GM21367 (cell line): ENCODE results near the gene COL27A1.

Experiments used
- ATAC-seq: cut with Tn5 transposase; IDR thresholded peaks from one replicate; pipeline ENCODE4 v1.9.1; 2021; ENCODE audit not compliant: unreplicated experiment

COL27A1 gene

DNA sequence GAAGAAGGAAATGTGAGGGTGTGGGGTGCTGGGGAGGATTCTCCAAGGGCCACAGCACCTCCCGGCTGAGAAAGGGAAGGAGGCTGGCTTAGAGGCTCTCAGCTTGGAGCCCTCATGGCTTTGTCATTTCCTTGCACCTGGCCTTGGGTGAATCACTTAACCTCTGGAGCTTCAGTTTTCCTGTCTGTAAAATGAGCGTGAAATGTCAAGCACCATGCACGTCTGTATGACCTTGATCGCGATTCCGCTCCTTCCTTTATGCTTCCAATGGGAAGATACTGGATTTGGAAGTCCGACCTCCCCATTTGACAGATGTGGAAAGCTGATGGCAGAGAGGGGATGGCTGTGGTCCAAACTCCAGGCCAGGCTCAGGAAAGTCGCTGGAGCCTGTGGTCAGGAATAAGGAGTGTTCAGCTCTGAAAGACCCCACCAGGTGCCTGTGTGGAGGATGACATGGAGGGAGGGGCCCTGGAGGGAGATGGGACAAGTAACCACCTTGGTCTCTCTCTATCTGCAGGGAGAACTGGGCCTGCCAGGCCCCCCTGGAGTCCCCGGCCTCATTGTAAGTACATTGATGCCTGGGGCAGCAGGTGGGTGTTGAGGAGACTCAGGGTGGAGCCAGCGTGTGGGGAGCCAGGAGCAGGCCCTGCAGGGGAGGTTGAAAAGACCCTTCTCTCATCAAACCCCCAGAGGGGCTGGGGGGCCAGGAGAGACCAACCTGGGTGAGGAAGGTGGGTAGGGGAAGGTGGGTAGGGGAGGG is 66.5 kb downstream of the COL27A1 start:
- ATAC-seq = no peak

DNA sequence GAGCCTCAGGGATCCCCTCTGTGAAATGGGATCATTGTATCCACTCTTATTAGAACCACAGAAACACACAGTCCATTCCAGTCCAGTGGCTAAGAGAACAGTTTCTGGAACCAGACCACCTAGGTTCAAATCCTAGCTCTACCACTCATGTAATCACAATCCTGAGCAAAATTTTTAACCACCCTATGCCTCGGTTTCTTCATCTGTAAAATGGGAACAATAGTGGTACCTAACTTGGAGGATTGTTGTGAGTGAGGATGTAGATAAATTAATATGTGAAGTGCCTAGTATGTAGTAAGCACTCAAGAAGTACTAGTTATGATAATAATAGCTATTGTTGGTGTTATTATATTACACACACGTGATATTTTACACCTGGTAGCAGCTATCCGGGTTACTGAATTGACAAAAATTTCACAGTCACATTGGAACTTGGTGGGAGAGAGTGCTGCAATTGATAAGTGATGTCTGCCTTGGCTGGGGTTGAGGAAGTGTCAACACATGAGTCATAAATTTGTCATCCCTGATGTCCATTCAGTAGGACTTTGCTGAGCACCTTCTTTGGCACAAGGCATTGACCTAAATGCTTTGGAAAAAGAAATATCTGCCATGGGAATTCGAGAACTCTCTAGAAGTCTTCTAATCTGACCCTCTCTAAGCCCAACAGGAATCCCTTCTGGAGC is 68.4 kb downstream of the COL27A1 start:
- ATAC-seq = no peak

DNA sequence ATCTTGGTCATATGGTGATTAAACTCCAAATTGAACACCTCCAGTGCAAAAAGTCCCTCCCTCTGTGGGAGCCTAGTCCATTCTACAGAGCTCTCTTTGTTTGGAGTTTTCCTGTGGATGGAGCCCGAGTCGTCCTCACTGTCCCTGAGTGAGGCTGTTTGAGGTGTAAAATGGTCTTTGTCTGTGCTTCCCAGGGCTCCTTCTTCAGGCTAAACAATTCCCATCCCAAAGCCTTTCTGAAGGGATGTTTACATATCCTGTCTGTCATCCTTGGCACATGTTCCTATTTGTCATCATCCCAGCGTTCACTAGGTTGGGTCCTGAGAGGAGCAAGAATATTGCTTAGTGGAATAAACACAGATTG is 68.9 kb downstream of the COL27A1 start:
- ATAC-seq = no peak

DNA sequence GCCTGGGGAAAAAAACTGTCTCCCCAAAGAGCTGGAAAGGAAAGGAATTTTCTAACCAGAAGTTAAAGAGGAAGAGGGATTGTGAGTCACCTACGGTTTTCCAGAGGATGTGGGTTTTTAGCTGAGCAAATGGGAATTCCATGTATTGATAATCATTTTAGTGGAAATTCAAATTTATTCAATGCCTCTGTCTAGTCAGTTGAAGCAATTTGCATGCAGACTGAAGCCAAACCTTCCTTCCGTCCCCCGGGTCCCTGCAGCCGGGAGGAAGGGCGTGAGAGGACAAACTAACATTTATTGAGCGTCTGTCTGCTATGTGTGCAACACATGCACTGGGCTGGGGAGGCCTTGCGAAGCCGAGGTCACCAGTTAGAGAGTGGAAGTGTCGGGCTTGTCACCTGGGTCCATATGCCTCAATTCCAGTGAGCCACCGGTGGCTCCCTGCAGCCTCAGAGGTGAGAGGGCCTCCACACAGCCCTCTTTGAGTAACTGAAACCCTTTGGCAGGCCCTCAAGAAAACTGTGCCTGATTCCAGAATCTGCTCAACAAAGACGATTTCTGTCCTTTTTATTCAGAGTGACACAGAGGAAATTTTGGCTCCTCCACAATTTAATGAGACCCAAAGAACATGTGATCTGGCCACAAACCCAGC is 70.3 kb downstream of the COL27A1 start:
- ATAC-seq = no peak

DNA sequence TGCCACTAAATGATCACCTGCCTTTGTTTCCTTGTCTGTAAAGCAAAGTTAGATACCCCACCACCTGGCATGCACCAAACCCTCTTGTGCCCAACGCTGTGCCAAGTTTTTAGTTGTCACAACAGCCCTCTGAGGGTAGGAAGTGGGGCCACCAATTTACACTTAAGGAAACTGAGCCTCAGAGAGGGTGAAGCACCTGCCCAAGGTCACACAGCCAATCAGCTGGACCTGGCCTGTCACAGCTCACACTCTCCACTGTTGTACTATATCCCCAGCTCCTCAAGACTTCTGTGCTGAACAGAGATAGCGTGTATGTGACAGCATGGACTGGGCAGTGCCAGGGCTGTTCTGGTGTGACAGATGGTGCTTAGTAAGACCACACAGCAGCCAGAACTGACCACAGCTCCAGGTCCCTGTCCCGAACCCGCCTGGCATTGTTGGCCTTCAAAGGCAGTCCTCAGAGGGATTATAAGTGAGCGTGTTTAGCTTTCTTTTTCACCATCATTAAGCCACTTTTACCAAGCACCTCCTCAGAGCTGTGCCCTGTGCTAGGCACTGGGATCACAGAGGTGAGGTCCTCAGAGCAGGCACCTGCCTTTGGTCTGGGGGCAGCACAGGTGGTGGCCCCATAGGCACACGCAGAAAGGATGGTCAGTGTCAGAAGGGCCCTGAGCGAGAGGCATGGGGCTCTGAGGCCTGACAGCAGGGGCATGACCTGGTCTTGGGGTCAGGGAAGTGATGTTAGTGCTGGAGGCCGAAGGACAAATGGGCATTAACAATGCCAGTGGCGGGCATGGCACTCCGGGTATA is 71.1 kb downstream of the COL27A1 start:
- ATAC-seq = no peak

DNA sequence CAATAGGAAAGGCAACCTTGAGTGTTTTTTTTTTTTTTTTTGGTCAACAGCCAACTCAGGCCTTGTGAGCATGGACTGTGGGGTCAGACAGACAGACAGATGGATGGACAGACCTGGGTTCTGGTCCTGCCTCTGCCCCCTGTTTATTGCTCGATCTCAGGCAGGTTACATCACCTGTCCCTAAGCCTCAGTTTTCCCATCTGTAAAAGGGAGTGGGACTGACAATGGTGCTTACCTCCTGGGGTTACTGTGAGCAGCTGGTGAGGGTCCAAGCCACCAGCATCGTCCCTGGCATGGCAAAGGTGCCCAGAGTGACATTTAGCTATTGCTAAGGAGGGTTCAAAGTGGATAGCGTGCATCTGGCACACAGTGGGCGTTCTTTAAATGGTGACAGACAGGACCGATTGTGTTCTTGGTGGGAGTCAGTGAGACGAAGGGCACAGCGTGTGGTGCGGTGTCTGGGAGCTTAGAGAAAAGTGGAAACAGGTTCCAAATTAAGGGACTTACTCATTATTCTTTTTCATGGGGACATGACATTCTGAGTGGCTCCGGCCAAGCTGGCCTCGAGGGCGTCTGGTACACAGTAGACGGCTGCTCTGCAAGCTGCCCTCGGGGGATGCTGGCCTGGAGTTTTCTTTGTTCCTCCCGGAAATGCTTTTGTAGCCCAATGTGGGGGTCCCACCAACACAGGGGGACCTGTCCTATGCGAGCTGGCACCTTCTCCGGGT is 72.1 kb downstream of the COL27A1 start:
- ATAC-seq = no peak

DNA sequence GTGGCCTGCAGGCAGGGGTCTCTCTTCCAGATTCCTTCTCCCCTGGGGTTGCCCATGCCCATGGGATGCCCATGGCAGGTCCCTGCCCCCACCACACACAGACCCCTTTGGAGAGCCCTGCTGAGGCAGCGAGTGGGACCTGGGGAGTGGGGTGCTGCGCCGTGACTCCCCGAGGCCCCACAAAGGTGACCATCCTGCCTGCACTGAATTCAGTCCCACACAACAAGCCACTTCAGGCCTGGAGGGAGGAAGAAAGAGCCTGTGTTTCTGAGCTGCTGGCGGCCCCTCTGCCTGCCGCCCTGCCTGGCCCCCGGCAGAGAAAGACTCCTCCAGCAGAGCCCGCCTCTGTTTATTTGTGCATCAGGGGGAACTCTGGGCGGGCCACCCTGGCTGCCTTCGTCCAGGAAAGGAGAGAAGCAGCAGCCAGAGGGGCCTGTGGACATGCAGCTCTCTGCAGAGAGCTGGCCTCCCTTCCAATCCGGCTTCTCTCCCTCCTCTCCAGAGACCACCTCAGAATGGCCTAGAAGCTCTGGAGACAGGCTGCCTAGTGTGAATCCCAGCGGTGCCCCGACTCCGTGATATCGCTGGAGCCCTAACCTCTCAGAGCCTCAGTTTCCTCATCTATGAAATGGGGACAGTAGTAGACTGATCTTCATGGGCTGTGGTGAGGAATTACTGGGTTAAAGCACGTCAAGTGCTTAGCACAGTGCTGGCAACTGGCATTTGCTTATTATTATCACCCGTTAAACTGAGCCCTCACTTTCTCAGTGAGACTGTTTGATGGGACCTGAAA is 72.9 kb downstream of the COL27A1 start:
- no peak for ATAC-seq

DNA sequence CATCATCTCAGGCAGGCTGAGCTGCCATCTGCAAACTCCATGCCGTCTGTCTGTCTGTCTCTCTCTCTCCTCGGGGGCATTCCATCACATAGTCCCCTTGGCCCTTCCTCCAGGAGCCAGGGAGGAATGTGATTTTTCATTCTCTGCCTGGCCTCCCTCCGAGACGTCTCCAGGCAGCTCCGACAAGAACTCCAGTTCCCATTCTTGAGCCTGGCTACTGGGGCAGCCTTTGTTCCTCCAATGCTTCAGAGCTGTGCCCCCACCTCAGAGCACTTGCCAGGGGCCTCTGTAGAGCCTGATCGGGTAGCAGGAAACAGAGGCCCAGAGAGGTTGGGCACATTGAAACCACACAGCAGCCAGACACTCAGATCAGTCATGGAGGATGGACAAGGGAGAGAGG is 74.0 kb downstream of the COL27A1 start:
- ATAC-seq = no peak

DNA sequence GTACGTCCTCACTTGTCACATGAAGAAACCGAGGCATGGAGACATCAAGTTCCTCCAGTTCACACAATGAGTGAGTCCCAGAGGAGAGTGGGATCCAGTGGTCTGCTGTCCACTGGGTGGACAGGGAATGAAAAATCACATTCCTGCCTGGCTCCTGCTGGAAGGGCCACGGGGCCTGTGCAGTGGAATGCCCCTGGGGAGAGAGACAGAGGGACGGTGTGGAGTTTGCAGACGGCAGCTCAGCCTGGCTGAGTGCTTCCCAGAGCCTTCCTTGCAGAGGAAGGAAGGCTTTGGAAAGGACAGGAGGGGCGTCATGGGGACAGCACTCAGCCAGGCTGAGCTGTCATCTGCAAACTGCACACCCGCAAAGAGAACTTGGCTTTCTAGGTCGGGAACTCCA is 74.7 kb downstream of the COL27A1 start:
- no peak for ATAC-seq

DNA sequence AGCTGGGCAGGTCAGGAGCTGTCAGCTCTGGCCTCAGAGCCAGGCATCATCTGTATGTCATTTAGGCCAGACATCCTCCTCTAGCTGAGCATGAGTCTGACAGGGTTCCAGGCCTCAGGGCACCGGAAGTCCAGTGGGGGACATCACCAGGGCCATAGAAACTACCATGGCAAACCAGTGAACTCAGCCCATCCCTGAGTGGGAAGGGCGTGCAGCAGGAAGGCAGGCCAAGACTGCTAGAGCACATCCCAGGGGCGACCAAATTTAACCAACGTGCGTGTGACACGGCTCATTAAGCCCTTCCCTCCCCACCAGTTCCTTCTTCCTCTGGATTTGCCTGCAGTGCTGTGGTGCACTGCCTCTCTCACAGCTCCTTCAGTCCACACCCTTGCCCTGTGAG is 75.9 kb downstream of the COL27A1 start:
- ATAC-seq = no peak

DNA sequence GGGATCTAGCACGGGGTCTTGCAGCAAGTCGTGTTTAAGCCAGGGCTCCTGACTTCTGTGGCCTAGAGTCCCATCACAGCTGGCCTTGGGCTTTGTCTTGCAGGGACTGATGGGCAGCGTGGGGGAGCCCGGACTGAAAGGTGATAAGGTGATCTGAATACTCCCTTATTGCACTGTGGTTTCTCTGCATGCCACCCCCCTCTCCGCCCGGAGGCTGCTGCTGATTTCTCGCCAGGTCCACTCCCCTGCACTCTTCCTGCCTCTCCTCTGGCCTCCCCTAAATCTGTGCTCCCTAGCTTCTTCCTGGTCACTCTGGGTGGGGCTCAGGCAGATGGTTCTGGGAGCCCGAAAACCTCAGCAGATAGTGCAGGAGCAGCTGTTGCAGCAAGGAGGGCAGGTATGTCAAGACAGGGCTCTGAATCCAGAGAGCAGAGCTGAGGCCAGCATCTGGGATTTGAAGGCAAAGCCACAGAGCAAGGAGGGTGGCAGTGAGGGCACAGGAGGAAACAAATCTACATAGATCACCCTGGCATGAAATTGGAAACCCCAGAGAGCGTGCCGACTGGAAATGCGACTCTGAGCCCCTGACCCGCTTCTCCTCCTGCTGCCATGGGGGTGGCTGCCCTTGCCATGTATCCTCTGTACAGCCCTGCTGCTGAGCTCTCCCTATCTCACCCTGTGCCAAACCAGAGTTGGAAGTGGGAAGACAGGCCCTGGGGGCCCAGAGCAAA is 76.5 kb downstream of the COL27A1 start:
- ATAC-seq = no peak

DNA sequence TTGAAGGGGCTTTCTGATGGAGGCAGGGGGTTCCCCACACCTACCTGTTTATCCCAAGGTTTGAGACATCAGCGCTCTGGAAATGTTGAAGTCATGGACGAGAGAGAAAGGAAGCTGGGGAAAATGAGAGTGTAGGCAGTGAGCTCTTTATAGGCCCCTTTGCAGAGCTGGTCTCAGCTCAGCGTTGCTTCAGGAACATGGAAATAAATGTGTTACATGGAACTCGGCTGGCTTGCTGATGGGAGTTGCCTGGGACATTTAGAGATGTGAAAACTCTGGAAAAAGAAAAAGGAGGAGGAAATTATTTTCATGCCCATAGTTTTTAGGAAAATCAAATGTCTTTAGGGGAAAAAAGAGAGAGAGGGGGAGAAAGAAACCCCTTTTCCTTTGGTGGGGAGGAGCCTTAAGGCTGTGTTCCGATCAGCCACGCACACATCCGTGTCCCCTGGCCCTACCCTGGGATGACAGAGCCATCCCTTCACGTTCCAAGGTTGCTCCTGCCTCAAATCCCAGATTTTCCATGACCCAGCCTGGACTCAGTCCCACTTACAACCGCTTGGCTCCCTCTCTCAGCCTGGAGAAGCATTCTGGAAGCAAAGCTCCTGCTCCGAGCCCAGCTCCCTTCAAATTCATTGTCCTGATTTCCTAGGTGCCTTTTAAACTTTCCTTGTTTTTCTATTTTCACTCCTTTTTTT is 78.3 kb downstream of the COL27A1 start:
- ATAC-seq = no peak

DNA sequence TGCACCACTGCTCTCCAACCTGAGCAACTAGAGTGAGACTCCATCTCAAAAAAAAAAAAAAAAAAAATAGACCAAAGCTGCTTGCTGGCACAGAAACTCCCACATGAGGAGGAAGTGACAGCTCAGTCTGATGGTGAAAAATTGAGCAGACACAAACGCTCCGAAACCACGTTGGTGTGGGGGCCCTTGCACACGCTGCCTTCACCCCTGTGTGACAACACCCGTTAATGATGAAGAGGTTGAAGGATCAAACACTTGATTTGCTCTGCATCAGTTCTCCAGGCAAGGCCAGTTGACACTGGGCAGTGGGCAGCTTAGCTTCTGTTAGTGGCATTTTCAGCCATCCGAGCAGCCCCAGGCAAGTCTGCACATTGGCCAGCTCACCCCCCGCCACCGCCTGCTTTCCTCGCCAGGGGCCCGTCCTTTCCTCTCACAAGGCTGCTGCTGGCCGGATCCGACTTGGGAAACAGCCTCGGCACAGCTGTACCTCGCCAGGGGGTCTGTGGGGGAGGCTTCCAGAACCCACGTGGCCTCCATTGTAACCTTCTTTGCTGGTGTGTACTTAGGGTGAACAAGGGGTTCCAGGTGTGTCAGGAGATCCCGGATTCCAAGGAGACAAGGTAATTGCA is 79.8 kb downstream of the COL27A1 start:
- no peak for ATAC-seq

DNA sequence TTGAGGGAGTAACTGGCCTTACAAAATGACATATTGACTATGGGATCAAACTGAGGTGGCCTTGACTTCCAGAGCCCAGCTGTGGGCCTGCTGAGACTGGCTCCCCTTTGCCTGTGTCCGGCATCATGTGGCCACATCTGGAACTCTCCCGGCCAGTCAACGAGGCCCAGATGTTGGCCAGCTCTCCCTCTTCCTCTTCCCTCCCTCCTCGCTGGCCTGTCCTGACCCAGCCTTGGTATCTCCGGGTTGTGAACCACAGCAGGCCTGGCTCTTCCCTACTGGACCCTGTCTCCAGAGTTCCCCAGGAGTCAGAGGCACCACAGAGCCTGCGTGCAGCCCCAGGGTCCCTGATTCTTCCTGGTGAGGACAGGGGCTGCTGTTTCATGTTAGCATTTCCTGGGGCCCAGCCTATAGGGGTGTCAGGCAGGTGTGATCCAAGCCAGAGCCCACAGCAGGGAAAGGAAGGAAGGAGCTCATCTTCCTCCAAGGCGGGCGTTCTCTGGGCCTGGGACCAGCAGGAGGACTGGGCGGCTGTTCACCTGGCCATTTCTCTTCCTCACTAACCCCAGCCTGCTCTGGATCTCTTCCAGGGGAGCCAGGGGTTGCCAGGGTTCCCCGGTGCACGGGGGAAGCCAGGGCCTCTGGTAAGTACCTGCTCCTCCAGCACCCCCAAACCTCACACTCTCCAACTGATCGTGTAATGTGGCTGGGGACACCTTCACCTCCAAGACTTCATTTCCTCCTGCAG is 81.2 kb downstream of the COL27A1 start:
- no peak for ATAC-seq

DNA sequence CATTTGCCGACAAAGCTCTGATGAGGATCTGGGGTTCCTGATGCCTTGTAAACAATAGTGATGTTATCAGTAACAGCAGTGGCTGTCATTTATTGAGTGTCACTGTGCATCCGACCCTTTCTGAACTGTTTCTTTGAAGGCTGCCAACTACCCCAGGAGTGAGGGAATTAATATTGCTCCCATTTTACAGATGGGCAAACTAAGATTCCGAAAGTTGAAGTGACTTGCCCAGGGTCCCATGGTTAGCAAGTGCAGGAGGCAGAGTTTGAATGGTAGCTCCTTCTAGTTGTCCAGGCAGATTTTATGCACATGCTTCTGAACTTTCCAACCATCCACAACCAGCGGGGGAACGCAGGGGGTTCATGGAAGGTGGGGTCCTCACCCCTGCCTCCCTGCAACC is 81.9 kb downstream of the COL27A1 start:
- ATAC-seq = no peak

DNA sequence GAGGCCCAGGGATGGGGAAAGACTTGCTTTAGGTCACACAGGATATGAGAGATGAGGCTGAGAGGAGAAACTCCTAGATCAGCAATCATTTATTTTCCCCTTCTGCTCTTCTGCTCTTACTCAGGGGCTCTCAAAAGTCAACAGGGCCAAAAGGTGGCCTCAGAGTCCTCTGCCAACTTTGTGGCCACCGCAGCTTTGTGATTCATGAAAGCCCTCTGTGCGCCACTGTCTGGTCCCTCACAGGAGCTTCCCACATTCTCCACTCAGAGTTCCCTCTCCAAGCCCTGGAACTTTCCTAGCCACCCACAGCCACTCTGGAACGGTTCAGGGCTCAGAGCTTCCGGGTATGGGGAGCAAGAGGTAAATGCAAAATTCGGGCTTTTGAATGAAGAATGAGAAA is 82.4 kb downstream of the COL27A1 start:
- ATAC-seq = no peak

DNA sequence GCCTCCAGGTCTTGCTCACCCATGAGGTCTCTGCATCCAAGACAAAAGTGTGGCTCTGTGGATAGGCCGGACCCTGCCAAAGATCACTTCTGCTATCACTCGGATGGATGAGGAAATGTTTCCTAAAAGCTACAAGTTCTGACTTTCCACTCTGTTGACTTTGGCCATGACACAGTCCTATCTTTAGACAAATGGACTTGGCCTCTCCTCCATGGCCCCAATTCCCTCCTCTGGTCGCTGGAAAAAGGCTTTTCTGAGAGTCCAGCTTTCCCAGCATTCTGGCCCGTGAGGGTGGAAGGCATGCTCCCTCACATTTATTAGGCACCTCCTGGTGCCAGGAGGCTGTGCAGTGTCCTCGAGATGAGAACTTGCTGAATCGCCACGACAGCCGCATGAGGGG is 83.1 kb downstream of the COL27A1 start:
- ATAC-seq = no peak
